ENCODE data around the gene SNRNP40. TPM values are rescaled to one million over a fixed set of nuclear protein-coding genes. Genes with fewer than 3 reads are reported as not detected.

SNRNP40 gene
- total and polyA plus RNA-seq, 4 donors = 12.3 to 74.3 (median 19.8) TPM

DNA sequence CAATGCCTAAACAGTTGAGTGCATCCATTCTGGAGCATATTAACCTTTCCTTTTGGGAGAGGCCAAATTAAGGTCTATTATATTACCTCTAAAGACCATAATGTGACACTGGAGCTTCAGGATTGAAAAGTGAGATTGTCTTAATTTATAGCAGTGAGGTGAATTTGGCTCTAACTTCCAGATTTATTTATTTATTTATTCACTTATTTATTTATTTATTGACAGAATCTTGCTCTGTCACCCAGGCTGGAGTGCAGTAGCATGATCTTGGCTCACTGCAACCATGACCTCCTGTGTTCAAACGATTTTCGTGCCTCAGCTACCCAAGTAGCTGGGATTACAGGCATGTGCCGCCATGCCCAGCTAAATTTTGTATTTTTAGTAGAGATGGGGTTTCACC is 19.3 kb upstream of the SNRNP40 start:
- H3K9me3 ChIP-seq (ENCODE audit: control insufficient read depth in 4 of 4, low read length in 3 of 4) = no peaks in the 10 kb centered on the region
- no peak overlapping the region for H3K27ac ChIP-seq (ENCODE audit: low read depth in 1 of 2, low read length in 2 of 2)
- WGBS = 99% methylated on average over 3 of the region's 3 CpGs
- H3K9ac ChIP-seq (ENCODE audit: low read depth in 1 of 2, low read length in 2 of 2) = no peak overlapping the region
- no peaks in the 10 kb centered on the region for H3K4me1 ChIP-seq (ENCODE audit: control insufficient read depth in 4 of 4, insufficient read depth in 4 of 4, low read length in 3 of 4)
- no peaks in the 10 kb centered on the region for H3K27me3 ChIP-seq (ENCODE audit: control insufficient read depth in 4 of 4, insufficient read depth in 4 of 4, low read length in 3 of 4)
- peaks cover 3 to 30% (median 15%) of the 10 kb centered on the region in 4 donors for H3K36me3 ChIP-seq (ENCODE audit: control insufficient read depth in 4 of 4, insufficient read depth in 3 of 4, low read depth in 1 of 4, low read length in 3 of 4)
- TF ChIP-seq JUND (IDR thresholded peaks at IDR 0.05) (no peak), TAF1 (conservative IDR thresholded peaks at IDR 0.05) (no peak), RAD21 (IDR thresholded peaks at IDR 0.05) (no peak), YY1 (IDR thresholded peaks at IDR 0.05) (no peak), HNF4G (IDR thresholded peaks at IDR 0.05) (no peak), EGR1 (IDR thresholded peaks at IDR 0.05; ENCODE audit: low read depth in 2 of 2) (no peak), FOXA1 (IDR thresholded peaks at IDR 0.05) (no peak)
- TF ChIP-seq, protein P1, sequence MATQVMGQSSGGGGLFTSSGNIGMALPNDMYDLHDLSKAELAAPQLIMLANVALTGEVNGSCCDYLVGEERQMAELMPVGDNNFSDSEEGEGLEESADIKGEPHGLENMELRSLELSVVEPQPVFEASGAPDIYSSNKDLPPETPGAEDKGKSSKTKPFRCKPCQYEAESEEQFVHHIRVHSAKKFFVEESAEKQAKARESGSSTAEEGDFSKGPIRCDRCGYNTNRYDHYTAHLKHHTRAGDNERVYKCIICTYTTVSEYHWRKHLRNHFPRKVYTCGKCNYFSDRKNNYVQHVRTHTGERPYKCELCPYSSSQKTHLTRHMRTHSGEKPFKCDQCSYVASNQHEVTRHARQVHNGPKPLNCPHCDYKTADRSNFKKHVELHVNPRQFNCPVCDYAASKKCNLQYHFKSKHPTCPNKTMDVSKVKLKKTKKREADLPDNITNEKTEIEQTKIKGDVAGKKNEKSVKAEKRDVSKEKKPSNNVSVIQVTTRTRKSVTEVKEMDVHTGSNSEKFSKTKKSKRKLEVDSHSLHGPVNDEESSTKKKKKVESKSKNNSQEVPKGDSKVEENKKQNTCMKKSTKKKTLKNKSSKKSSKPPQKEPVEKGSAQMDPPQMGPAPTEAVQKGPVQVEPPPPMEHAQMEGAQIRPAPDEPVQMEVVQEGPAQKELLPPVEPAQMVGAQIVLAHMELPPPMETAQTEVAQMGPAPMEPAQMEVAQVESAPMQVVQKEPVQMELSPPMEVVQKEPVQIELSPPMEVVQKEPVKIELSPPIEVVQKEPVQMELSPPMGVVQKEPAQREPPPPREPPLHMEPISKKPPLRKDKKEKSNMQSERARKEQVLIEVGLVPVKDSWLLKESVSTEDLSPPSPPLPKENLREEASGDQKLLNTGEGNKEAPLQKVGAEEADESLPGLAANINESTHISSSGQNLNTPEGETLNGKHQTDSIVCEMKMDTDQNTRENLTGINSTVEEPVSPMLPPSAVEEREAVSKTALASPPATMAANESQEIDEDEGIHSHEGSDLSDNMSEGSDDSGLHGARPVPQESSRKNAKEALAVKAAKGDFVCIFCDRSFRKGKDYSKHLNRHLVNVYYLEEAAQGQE (IDR thresholded peaks at IDR 0.05) = no peak
- no peak overlapping the region for H3K4me3 ChIP-seq (ENCODE audit: low read depth in 1 of 3, low read length in 3 of 3)
- DNase-seq (ENCODE audit: low spot score) = no peak

DNA sequence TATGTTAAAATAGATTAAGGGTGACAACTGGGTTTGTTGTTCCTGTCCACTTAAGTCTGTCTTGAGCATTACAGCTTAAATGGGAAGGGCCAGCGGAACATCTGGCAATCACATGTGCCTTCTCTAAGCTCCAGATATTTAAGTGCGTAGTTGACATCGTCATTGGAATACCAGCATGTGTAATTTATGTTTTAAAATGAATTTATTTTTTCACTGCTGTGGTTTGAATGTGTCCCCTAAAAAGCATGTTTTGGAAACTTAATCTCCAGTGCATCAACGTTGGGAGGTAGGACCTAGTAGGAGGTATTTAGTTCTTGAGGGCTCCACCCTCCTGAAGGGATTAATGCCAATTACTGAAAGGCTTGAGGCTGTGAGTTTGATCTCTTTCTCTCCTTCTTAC is 13.6 kb upstream of the SNRNP40 start:
- Histone ChIP-seq H3K36me3 (ENCODE audit: control insufficient read depth in 4 of 4, insufficient read depth in 3 of 4, low read depth in 1 of 4, low read length in 3 of 4) (peaks cover 0 to 30% (median 17%) of the 10 kb centered on the region in 4 donors), H3K4me1 (ENCODE audit: control insufficient read depth in 4 of 4, insufficient read depth in 4 of 4, low read length in 3 of 4) (no peaks in the 10 kb centered on the region), H3K27ac (ENCODE audit: low read depth in 1 of 2, low read length in 2 of 2) (no peak overlapping the region), H3K9me3 (ENCODE audit: control insufficient read depth in 4 of 4, low read length in 3 of 4) (no peaks in the 10 kb centered on the region), H3K9ac (ENCODE audit: low read depth in 1 of 2, low read length in 2 of 2) (no peak overlapping the region), H3K4me3 (ENCODE audit: low read depth in 1 of 3, low read length in 3 of 3) (no peak overlapping the region), H3K27me3 (ENCODE audit: control insufficient read depth in 4 of 4, insufficient read depth in 4 of 4, low read length in 3 of 4) (no peaks in the 10 kb centered on the region)
- TF ChIP-seq JUND (IDR thresholded peaks at IDR 0.05) (no peak), FOXA2 (IDR thresholded peaks at IDR 0.05) (no peak), TAF1 (conservative IDR thresholded peaks at IDR 0.05) (no peak)
- TF ChIP-seq, protein P2, sequence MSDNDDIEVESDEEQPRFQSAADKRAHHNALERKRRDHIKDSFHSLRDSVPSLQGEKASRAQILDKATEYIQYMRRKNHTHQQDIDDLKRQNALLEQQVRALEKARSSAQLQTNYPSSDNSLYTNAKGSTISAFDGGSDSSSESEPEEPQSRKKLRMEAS (IDR thresholded peaks at IDR 0.05) = no peak
- DNase-seq (ENCODE audit: low spot score) = no peak
- WGBS = 96% methylated on average over 4 of the region's 4 CpGs

DNA sequence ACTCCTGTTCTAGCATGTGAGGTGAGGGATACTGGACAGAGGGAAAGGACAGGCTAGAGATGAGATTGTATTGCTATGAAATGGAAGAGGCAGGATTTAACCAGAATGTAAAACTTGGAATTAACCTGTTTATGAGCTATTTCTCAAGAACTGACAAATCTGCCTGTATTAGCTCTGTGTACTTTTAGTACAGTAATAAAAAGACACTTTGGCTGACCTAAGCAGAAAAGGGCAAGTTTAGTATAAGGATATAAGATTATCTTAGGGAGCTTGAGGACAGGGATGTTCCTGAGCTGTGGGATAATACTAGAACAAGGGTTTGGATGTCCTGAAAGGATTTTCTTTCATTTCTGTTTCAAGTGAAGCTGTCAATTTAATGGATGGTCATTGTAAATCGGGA is 11.4 kb upstream of the SNRNP40 start:
- Histone ChIP-seq H3K4me3 (ENCODE audit: low read depth in 1 of 3, low read length in 3 of 3) (no peak overlapping the region), H3K27ac (ENCODE audit: low read depth in 1 of 2, low read length in 2 of 2) (no peak overlapping the region), H3K9ac (ENCODE audit: low read depth in 1 of 2, low read length in 2 of 2) (no peak overlapping the region), H3K9me3 (ENCODE audit: control insufficient read depth in 4 of 4, low read length in 3 of 4) (no peaks in the 10 kb centered on the region), H3K36me3 (ENCODE audit: control insufficient read depth in 4 of 4, insufficient read depth in 3 of 4, low read depth in 1 of 4, low read length in 3 of 4) (peaks cover 3 to 24% (median 16%) of the 10 kb centered on the region in 4 donors), H3K27me3 (ENCODE audit: control insufficient read depth in 4 of 4, insufficient read depth in 4 of 4, low read length in 3 of 4) (no peaks in the 10 kb centered on the region), H3K4me1 (ENCODE audit: control insufficient read depth in 4 of 4, insufficient read depth in 4 of 4, low read length in 3 of 4) (no peaks in the 10 kb centered on the region)
- TF ChIP-seq NR2F2 (IDR thresholded peaks at IDR 0.05) (no peak), HNF4G (IDR thresholded peaks at IDR 0.05) (no peak), JUND (IDR thresholded peaks at IDR 0.05) (no peak), RXRA (IDR thresholded peaks at IDR 0.05) (no peak), FOXA1 (IDR thresholded peaks at IDR 0.05) (no peak), RAD21 (IDR thresholded peaks at IDR 0.05) (no peak), HNF4A (conservative IDR thresholded peaks at IDR 0.05) (no peak), FOXA2 (IDR thresholded peaks at IDR 0.05) (no peak), SP1 (IDR thresholded peaks at IDR 0.05) (no peak), GABPA (IDR thresholded peaks at IDR 0.05 in 1 of 2, conservative IDR thresholded peaks at IDR 0.05 in 1 of 2) (no peak), YY1 (IDR thresholded peaks at IDR 0.05) (no peak)
- TF ChIP-seq, protein P3, sequence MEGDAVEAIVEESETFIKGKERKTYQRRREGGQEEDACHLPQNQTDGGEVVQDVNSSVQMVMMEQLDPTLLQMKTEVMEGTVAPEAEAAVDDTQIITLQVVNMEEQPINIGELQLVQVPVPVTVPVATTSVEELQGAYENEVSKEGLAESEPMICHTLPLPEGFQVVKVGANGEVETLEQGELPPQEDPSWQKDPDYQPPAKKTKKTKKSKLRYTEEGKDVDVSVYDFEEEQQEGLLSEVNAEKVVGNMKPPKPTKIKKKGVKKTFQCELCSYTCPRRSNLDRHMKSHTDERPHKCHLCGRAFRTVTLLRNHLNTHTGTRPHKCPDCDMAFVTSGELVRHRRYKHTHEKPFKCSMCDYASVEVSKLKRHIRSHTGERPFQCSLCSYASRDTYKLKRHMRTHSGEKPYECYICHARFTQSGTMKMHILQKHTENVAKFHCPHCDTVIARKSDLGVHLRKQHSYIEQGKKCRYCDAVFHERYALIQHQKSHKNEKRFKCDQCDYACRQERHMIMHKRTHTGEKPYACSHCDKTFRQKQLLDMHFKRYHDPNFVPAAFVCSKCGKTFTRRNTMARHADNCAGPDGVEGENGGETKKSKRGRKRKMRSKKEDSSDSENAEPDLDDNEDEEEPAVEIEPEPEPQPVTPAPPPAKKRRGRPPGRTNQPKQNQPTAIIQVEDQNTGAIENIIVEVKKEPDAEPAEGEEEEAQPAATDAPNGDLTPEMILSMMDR (IDR thresholded peaks at IDR 0.05; ENCODE audit: low read depth, low read length, missing input control) = no peak
- TF ChIP-seq, protein P2 (IDR thresholded peaks at IDR 0.05) = no peak
- TF ChIP-seq, protein P4, sequence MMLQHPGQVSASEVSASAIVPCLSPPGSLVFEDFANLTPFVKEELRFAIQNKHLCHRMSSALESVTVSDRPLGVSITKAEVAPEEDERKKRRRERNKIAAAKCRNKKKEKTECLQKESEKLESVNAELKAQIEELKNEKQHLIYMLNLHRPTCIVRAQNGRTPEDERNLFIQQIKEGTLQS (IDR thresholded peaks at IDR 0.05) = no peak
- TF ChIP-seq, protein P1 (IDR thresholded peaks at IDR 0.05) = no peak
- no peak for DNase-seq (ENCODE audit: low spot score)
- WGBS = 4% methylated on average over 1 of the region's 1 CpG
